GM19397 (cell line): ENCODE measurements around the gene CLEC16A.

ENCODE experiments used
- ATAC-seq: cut with Tn5 transposase; IDR thresholded peaks from one replicate; pipeline ENCODE4 v1.9.1; 2021; ENCODE audit warnings: mild to moderate bottlenecking, moderate library complexity; ENCODE audit not compliant: unreplicated experiment

Gene CLEC16A

GRCh38 chr16:11033629-11034420 is 89.5 kb downstream of the CLEC16A start:
- no peak for ATAC-seq

GRCh38 chr16:11034481-11034931 is 90.1 kb downstream of the CLEC16A start:
- no peak for ATAC-seq

GRCh38 chr16:11035096-11035495 is 90.7 kb downstream of the CLEC16A start:
- ATAC-seq = no peak

GRCh38 chr16:11036040-11036439 is 91.7 kb downstream of the CLEC16A start:
- no peak for ATAC-seq

GRCh38 chr16:11036868-11037410 is 92.6 kb downstream of the CLEC16A start:
- ATAC-seq = no peak

GRCh38 chr16:11038305-11038704 is 93.9 kb downstream of the CLEC16A start:
- ATAC-seq = no peak

- ATAC-seq = no peak
Observed at GRCh38 chr16:11038777-11039176, 94.4 kb downstream of the CLEC16A start.

GRCh38 chr16:11039726-11040125 is 95.4 kb downstream of the CLEC16A start:
- ATAC-seq = no peak

GRCh38 chr16:11042191-11042590 is 97.8 kb downstream of the CLEC16A start:
- no peak for ATAC-seq

- ATAC-seq = no peak
Observed at GRCh38 chr16:11045441-11045840, 101.1 kb downstream of the CLEC16A start.

GRCh38 chr16:11045846-11046245 is 101.5 kb downstream of the CLEC16A start:
- no peak for ATAC-seq

- no peak for ATAC-seq
Observed at GRCh38 chr16:11046382-11046931, 102.1 kb downstream of the CLEC16A start.

- ATAC-seq = no peak
Observed at GRCh38 chr16:11047057-11047456, 102.7 kb downstream of the CLEC16A start.

GRCh38 chr16:11047939-11048800 is 103.8 kb downstream of the CLEC16A start:
- no peak for ATAC-seq

GRCh38 chr16:11049396-11050059 is 105.2 kb downstream of the CLEC16A start:
- ATAC-seq = no peak

GRCh38 chr16:11050536-11050935 is 106.2 kb downstream of the CLEC16A start:
- no peak for ATAC-seq

- no peak for ATAC-seq
Observed at GRCh38 chr16:11050944-11051343, 106.6 kb downstream of the CLEC16A start.

- ATAC-seq = no peak
Observed at GRCh38 chr16:11051430-11051829, 107.1 kb downstream of the CLEC16A start.

- ATAC-seq = peak; percentile 69
Observed at GRCh38 chr16:11051879-11052808, 107.8 kb downstream of the CLEC16A start.
